Subcutaneous adipose tissue (tissue), 4 donors: ENCODE results near the gene CEMP1. TPM values are rescaled to one million over a fixed set of nuclear protein-coding genes. Genes with fewer than 3 reads are reported as not detected.

Experiments
- total RNA-seq, 4 donors: library from RNA; depleted of rRNA; stranded (reverse); fragments of >200 nt; gene quantifications; one replicate each; pipeline ENCODE4 v1.1.0, GENCODE V29; 2016
- TF ChIP-seq, protein P1 (sequence below): fragments of 450-650 bp; IDR thresholded peaks from one replicate; pipeline ENCODE4 v1.5.1; 2016; ENCODE audit warnings: low read depth, mild to moderate bottlenecking, control low read depth, antibody characterized with exemption, moderate library complexity

The CEMP1 gene
- total RNA-seq, 4 donors from 2014 or later = not detected

DNA sequence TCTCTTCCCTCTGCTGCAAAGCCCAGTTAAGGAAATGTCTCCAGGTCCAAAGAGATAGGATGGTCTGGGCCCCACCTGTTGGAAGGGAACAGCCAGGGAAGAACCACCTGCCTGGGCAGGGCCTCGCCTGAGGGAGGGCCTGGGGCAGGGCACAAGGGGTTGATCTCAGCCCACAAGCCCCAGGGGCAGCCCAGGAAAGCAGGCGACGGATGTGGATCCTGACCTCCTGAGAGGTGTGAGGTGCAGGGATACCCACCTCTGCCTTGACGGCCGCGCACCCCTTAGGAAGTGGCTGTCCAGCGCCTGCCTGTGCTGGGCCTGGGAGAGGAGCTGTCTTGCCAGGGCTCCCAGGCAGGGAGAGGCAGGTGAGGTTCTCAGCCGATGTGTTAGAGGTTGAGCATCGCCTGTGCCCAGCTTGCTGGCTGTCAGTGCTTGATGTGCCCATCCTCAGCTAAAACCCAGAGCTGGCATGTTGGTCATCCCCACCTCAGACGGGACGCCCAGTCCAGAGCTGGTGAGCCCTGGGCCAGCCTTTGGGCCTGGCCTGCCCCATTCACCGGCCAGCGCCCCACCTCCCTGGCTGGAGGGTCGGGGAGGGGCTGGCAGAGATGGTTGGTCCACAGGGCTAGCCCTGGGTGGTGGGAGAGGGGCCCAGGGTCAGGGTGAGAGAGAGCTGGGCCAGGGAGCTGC lies 434 bp downstream of the CEMP1 start:
- TF ChIP-seq, protein P1, sequence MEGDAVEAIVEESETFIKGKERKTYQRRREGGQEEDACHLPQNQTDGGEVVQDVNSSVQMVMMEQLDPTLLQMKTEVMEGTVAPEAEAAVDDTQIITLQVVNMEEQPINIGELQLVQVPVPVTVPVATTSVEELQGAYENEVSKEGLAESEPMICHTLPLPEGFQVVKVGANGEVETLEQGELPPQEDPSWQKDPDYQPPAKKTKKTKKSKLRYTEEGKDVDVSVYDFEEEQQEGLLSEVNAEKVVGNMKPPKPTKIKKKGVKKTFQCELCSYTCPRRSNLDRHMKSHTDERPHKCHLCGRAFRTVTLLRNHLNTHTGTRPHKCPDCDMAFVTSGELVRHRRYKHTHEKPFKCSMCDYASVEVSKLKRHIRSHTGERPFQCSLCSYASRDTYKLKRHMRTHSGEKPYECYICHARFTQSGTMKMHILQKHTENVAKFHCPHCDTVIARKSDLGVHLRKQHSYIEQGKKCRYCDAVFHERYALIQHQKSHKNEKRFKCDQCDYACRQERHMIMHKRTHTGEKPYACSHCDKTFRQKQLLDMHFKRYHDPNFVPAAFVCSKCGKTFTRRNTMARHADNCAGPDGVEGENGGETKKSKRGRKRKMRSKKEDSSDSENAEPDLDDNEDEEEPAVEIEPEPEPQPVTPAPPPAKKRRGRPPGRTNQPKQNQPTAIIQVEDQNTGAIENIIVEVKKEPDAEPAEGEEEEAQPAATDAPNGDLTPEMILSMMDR = no peak

DNA sequence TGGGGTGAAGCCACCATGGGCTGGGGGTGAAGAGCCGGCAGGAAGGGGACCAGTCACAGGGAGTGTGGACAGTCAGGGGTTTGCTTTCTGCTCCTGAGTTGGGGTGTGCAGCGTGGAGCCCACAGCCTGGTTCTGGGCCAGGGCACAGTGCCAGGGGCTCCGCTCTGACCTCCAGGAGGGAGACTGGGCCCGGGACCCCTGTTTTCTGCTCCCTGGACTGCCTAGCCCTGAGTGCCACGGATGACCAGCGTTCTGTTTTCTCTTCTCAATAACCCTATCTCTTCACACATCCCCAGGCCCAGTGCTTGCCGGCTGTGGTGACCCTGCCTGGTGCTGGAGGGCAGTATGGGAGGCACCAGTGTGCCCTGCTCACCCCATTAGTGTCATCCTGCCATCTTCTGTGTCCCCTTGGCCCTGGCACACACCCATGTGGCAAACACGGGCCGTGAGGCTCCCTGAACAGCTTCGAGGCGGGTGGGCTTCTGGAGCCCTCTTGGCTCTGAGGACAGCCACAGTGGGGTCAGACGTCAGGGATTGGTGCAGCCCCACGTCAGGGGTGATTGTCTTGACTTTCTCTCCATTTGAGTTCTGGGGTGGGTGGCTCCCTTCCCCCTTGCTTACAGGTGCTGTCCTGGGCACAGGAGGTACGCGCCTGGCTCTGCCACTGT lies 1.1 kb downstream of the CEMP1 start:
- TF ChIP-seq, protein P1 = no peak

DNA sequence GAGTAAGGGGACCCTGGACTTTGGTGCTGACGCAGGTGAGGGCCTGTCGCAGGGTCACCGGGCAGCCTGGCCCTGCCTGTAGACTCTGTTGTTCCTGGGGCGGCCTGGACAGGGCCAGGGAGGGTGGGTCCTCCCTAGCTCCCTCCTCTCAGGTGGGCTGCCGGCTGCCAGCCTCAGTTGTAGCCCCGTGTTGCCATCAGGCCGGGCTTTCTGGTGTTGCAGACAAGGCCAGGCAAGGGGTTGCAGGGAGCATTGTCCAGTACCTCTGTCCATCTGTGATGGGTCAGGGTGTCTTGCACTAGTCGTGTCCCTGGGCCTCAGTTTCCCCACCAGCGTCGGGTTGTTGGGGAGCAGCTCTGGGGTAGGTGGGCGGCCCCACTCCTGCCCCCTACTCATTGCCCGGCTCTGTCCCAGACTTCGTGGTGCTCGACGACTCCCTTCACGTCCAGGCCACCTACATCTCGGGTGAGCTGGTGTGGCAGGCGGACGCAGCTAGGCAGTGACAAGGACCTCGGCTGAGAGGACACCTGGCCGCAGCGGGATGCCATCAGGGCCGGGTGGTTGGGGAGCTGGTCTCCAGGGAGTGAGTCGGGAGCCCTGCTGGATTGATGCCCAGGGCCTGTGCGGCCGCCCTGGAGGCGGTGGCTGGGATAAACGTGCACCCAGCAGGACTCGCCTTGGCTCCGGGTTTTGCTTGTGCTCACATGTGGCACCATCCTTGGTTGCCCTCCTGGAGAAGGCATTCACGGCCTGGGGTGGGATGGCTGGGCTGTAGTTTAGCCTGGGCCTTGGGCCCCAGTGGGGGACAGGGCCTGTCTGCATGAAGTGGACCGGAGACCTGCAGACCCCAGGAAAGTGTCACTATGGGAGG lies 1.9 kb downstream of the CEMP1 start:
- TF ChIP-seq, protein P1 = no peak

DNA sequence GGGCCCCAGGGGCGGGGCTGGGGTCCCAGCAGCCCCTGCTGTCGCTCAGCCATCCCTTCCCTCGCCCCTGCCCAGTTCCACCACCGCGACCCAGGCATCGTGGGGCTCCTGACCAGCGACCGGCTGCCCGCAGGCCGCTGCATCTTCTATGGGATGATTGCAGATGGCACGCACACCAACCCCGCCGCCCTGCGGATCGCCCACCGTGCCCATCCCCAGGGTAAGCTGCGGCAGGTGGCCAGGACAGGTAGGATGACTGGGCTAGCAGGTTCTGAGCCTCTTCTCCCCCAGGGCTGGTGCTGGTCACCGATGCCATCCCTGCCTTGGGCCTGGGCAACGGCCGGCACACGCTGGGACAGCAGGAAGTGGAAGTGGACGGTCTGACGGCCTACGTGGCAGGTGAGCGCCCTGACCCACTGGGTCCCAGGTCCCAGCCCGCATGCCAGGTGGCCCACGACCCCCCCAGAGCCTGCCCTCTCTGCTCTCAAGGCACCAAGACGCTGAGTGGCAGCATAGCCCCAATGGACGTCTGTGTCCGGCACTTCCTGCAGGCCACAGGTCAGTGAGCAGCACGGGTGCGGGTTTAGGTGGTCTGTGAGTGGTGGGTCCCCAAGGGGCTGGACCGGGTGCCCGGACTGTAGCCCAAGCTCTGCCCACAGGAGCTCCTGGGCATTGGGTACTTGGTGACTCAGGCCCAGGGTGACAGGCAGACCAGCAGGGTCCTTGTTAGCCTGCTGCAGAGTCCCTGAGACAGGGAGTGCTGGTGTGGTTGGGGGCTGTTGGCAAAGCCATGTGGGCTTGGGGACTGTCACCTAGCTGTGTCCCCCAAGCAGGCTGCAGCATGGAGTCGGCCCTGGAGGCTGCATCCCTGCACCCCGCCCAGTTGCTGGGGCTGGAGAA lies 2.8 kb downstream of the CEMP1 start:
- TF ChIP-seq, protein P1 = no peak

- TF ChIP-seq, protein P1 = no peak
These were observed 3.5 kb downstream of the CEMP1 start for GRCh38 chr16:2527784-2528100.

- TF ChIP-seq, protein P1 = no peak
These were observed 4.0 kb downstream of the CEMP1 start for GRCh38 chr16:2527071-2527783.
